GM18511 (cell line): ENCODE results near the gene C1QTNF6.
"Not testable (repeated sequence)": the region's sequence is repeated elsewhere in the genome, so short reads cannot be mapped to it uniquely, and the experiment has no call there.

Experiments
- ATAC-seq: cut with Tn5 transposase; IDR thresholded peaks from one replicate; pipeline ENCODE4 v1.9.1; 2021; ENCODE audit warnings: mild to moderate bottlenecking, moderate library complexity; ENCODE audit not compliant: unreplicated experiment

The C1QTNF6 gene

GRCh38 chr22:37208401-37209139 is 20.5 kb upstream of the C1QTNF6 start:
- ATAC-seq = no peak

- no peak for ATAC-seq
Measured at GRCh38 chr22:37207981-37208380, 19.9 kb upstream of the C1QTNF6 start.

GRCh38 chr22:37206841-37207821 is 19.1 kb upstream of the C1QTNF6 start:
- no peak for ATAC-seq

GRCh38 chr22:37206118-37206840 is 18.2 kb upstream of the C1QTNF6 start:
- no peak for ATAC-seq

- ATAC-seq = no peak
Measured at GRCh38 chr22:37205046-37205445, 17.0 kb upstream of the C1QTNF6 start.

GRCh38 chr22:37204045-37204655 is 16.1 kb upstream of the C1QTNF6 start:
- ATAC-seq = no peak

- no peak for ATAC-seq
Measured at GRCh38 chr22:37203354-37204044, 15.5 kb upstream of the C1QTNF6 start.

GRCh38 chr22:37202716-37203115 is 14.7 kb upstream of the C1QTNF6 start:
- ATAC-seq = no peak

- no peak for ATAC-seq
Measured at GRCh38 chr22:37202001-37202555, 14.0 kb upstream of the C1QTNF6 start.

GRCh38 chr22:37201443-37201820 is 13.4 kb upstream of the C1QTNF6 start:
- ATAC-seq = not testable (repeated sequence)

- no peak for ATAC-seq
Measured at GRCh38 chr22:37199760-37200108, 11.7 kb upstream of the C1QTNF6 start.

GRCh38 chr22:37199103-37199759 is 11.2 kb upstream of the C1QTNF6 start:
- ATAC-seq = peak; percentile 94

GRCh38 chr22:37198258-37199102 is 10.4 kb upstream of the C1QTNF6 start:
- no peak for ATAC-seq

GRCh38 chr22:37197451-37198257 is 9.6 kb upstream of the C1QTNF6 start:
- ATAC-seq = no peak

- no peak for ATAC-seq
Measured at GRCh38 chr22:37196539-37197450, 8.7 kb upstream of the C1QTNF6 start.

GRCh38 chr22:37195921-37196320 is 7.9 kb upstream of the C1QTNF6 start:
- ATAC-seq = no peak

GRCh38 chr22:37194750-37195149 is 6.7 kb upstream of the C1QTNF6 start:
- ATAC-seq = no peak
